ENCODE results near the gene DAD1.
"Not testable (repeated sequence)": the region's sequence is repeated elsewhere in the genome, so short reads cannot be mapped to it uniquely, and the experiment has no call there.

The DAD1 gene

DNA sequence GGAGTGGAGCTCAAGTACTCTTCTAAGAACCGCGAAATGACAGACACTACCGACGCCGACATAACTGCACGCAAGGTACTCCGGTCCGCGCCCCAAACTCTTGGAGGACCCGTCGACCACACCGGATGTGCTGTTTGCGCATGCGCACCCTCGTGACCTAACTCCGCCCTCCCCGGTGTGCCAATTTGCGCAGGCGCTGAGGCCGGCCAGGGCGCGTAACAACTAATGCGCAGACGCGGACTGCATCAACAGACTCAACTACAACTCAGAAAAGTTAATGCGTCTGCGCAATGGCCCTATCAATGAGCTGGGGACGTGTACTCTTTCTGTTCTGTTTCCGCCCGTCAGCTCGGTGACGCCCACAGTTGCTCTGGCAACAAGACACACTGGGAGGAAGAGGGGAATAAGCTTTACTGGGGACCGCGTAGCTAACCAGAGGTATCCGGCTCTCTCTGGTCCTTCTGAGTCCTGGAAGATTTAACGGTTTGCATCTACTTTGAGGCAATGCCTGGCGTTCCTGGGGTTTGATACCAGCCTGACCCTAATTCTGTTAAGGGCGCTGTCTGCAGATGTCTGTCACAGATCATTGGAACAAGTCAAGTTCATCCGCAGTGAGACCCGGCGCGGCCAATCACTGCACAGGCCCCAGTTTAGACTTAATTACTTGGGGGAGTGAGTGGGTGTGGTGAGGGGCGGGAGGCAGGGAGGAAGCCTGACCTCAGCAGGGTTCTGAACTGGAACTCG lies at the start of gene DAD1:
TSS of gene DAD1 (minus strand) at position 129 of the 744 bp plus-strand sequence. CDS start at position 62, 67 bp downstream.
- peak; percentile 99 to 100 for DNase-seq (ENCODE audit: low read depth in 2 of 2)

DNA sequence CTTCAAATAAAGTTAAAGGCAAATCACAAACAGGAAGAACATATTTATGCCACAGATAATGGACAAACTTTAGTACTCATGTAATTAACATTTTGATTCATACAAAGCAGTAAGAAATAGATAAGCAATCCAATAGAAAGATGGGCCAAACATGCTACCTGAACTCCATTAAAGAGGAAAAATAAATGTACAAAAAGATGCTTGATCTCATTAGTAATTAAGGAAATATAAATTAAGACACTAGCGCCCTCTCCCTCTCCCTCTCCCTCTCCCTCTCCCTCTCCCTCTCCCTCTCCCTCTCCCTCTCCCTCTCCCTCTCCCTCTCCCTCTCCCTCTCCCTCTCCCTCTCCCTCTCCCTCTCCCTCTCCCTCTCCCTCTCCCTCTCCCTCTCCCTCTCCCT lies 47.0 kb upstream of the DAD1 start:
- not testable (repeated sequence) for DNase-seq (ENCODE audit: low read depth in 2 of 2)

DNA sequence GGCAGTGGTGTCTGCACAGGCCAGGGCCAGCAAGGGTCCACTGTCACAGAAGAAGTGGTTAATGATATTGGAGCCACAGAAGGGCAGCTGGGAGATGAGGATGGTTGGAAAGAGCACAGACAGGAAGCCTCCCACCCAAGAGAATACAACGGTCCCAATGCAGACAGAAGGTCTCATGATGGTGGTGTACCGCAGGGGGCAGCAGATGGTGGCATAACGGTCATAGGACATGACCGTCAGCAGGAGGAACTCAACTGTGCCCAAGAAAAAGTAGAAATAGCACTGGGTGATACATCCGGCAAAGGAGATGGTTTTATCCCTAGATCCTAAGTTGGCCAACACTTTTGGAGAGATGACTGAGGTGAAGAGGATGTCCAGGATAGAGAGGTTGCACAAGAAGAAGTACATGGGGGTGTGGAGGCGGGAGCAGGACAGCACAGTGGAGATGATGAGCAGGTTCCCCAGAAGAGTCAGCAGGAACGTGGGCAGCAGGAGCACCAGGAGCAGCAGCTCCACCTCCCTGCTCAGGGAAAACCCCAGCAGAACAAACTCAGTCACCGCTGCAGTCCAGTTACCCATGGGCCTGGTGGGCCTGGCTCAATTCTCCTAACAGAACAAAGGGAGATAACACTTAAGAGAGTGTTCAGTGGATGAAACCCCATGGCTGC lies 45.3 kb upstream of the DAD1 start:
- no peak for DNase-seq (ENCODE audit: low read depth in 2 of 2)

DNA sequence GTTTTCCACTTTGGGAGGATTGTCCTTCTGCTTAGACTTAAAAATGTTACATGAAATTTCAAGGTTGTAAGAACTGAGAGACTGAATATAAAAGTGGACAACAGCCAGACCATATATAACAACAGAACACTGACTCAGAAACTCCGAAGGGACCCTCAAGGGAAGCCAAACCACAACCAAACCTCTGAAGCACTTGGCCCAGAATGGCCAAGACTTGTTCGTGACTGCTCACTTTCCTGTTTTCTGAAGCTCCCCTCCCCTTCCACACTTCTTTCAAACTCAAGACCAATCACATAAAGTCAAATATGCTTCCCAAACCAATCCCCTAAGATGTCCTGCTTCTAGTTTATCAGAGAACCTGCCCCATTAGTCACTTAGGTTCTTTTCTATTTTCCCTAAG lies 41.5 kb upstream of the DAD1 start:
- no peak for DNase-seq (ENCODE audit: low read depth in 2 of 2)

DNA sequence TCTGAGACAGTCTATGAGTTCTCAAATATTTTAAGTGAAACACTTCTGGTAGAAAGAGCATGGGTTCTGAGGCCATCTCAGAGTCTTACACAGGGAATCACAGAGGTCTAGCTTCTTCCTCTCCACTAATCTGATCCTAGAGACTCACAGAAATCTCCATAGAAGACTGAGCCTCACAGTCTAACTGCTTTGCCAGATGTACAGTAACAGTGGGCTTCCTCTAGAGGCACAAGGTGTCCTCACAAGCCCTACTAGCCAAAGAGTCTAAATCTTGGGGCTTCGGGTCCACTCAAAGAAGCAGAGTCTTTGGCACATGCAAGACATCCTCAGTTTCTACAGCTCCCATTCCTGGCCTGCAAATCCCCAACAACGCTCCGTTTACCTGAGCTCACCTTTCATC lies 41.0 kb upstream of the DAD1 start:
- DNase-seq (ENCODE audit: low read depth in 2 of 2), result no peak

DNA sequence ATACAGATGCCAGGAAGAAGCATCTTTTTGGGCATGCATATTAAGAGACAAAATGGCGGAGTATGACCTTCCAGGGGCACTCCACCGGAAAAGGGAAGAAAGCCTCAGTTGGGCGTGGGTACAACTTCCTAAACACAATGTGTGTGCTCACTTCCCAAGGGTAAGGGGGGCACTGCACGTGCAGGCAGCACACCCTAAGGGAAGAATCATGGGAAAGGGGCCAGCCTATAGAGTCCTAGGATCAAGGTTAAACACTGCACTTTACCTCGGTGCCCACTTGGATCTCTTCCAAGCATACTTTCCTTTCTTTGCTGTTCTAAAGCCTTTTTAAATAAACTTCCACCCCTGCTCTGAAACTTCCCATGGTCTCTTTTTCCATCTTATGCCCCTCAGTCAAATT lies 40.3 kb upstream of the DAD1 start:
- DNase-seq (ENCODE audit: low read depth in 2 of 2), result no peak

DNA sequence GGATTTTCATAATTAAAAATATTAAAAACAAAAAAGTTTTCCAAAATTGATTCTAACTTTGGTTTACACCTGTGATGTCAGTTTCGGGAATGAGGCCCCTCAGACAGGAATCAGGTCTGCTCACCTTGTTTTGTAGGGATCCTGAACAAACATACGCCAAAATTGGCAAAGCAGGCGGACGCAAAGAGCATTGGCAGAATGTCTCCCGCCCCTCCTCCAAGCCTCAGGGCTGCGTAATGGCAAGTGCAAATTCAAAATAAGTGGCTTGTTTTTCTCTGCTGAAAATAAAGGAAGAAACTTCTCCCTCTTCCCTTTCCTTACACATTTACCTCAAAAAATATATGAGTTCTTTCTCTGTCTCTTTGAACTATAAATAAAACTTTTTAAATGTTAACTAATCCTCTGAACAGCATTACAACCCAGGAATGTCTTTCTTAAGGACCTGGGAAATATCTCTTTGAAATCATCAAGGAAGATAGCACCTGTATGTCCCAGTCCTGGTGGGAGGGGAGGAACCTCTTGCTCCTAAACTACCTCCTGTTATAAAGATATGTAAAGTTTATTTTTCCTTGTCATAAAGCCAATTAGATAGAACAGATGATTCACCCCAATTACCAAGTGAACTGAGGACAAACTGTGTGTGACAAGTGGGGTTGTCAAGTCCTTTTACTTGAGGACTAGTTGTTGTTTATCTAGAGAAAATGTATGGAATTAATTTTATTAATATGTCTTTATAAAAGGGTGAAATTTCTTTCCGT lies 38.7 kb upstream of the DAD1 start:
- DNase-seq (ENCODE audit: low read depth in 2 of 2), result no peak

DNA sequence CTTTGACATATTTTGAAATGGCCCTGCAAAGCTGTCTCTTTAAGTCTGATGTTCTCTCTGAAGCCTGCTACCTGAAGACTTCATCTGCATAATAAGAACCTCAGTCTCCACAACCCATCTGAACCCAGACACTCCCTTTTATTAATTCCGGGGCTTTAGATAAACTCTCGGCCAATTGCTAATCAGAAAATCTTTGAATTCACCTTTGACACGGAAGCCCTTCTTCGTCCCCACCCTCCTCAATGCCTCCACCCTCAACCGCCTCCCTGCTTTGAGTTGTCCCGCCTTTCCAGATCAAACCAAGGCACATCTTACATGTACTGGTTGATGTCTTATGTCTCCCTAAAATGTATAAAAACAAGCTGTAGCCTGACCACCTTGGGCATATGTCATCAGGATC lies 37.6 kb upstream of the DAD1 start:
- no peak for DNase-seq (ENCODE audit: low read depth in 2 of 2)

DNA sequence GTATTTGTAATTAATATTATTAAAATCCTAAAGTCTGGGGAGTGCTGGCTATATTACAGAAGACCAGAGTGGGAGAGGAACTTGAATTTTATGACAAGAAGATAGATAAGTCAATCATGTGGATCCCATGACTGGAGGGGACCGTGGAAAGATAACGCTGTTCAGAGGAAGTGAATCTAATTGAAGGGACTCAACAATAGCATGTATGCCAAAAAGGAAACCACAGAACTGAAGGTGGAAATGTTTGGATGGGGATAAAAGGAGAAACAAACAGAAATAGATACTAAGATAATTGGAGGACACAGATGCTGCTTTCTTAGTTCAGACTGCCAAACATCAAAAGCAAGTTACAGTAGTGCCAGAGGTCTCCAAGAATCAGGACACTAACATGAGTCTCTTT lies 34.0 kb upstream of the DAD1 start:
- DNase-seq (ENCODE audit: low read depth in 2 of 2), result no peak

DNA sequence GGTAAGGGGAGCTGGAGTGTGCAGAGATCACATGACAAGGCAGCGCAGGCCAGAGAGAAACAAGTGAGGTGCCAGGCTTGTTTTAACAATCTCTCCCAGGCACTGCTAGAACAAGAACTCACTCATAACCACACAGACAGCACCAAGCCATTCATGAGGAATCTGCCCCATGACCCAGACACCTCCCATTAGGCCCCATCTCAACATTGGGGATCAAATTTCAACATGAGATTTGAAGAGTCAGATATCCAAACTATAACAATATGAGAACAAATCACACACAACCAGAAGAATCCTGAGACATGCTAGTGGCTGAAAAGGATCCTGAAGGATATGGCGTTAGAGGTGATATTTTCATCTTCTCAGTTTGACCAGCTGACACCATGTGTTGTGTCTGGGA lies 33.2 kb upstream of the DAD1 start:
- no peak for DNase-seq (ENCODE audit: low read depth in 2 of 2)

DNA sequence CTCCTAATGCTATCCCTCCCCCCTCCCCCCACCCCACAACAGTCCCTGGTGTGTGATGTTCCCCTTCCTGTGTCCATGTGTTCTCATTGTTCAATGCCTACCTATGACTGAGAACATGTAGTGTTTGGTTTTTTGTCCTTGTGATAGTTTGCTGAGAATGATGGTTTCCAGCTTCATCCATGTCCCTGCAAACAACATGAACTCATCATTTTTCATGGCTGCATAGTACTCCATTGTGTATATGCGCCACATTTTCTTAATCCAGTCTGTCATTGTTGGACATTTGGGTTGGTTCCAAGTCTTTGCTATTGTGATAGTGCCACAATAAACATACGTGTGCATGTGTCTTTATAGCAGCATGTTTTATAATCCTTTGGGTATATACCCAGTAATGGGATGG lies 26.7 kb upstream of the DAD1 start:
- DNase-seq (ENCODE audit: low read depth in 2 of 2), result not testable (repeated sequence)

DNA sequence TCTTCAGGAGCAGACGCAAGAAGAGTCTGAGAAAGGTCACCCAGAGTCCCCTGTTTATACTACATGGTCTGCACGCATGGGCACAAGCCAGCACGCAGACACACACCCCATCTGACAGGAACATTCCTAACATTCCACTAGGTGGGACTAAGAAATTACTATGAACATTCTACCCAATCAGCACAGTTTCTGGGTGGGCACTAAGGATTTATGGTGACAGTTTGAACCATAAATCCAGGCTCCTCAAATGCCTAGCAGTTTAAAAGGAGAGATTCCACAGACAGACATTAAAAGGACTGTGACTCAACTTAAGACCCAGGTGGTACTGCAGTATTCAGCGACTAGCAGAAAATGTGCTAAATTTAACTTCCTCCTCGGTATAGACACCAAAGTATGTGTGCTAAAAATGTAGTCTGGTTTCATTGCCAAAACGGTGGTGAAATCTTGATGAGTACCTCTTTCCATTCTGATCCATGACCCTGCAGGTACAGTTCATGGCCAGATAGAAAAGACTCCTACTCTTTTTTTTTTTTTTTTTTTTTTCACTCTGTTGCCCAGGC lies 25.3 kb upstream of the DAD1 start:
- DNase-seq (ENCODE audit: low read depth in 2 of 2), result no peak

DNA sequence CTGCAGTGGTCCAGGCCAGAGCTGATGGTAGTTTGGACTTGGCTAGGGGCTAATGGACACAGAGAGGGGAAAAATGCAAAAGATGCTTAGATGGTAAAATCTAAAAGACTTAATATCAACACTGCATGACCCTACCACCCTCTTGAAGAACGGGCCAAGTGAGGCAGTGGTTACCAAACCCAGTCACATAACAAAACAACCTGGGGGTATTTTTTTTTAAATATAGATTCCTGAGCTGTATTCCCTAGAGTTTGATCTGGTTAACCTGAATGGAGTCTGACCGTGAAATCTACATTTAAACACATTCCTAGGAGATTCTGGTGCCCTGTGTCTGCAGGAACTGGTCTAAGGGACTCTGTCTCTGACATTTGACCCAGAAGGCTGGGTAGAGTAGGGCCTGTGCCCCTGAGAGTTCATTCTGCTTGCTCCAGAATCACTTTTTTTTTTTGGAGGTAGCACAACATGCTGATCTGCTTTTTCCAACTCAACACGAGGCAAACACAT lies 24.8 kb upstream of the DAD1 start:
- no peak for DNase-seq (ENCODE audit: low read depth in 2 of 2)

DNA sequence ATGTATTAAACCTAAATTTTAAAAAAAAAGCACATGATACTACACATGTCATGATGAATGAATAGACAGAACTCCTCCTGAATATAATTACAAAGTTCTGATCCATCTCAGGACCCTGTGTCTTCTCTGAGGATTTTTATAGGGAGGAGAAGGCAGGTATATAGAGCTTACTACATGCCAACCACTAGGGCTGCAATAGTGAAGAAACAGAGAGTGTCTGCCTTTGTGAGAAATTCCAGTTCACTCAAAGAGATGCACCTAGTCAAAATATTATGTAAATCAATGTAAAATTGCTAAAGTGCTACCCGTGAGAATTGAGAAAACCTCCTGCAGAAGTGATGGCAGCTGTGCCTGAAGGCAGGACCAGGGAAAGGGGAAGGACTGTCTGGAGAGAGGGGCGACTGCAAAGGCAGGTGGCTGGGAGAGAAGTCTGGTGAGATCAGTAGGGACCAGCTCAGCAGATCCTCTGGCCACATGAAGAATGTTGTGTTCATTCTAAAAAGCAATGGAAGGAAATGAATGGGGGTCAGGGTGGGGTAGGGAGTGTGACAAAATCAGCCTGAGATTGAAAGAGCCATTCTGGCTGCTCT lies 24.2 kb upstream of the DAD1 start:
- DNase-seq (ENCODE audit: low read depth in 2 of 2), result no peak

DNA sequence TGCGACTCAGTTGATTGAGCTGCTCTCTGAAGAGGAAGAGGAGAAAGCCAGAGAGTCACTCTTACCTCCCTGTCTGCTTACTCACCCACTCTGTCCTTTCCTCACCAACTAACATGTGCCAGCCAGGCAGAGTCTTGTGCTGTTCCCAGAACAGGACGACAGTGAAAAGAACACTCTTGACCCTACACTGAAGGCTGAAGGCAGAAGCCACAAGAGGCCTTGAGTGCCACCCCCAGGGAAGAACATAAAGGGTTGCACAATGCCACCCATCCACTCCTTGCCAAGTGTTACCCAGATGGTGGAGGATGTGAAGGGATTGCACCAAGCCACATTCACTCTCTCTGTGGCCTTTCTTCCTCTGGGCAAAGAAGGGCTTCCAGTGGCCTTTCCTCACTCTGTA lies 21.9 kb upstream of the DAD1 start:
- no peak for DNase-seq (ENCODE audit: low read depth in 2 of 2)

DNA sequence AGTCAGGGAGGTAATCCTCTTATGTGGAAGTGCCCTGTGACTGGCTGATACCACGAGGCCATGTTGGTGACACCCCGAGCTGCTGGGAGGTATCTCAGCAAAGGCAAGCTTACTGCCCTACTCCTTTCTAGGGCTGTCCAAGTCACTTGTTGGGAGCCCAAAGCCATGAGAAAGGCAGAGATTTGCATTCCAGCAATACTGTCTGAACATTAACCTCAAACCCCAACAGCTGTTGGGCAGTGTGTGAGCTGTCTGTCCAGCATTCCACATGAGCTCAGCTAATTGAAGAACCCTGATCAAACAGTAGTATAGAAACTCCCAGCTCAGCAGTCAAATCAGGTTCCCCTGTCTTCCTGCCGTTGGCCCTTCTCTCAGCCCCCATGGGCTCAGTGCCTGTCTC lies 18.3 kb upstream of the DAD1 start:
- DNase-seq (ENCODE audit: low read depth in 2 of 2), result no peak

DNA sequence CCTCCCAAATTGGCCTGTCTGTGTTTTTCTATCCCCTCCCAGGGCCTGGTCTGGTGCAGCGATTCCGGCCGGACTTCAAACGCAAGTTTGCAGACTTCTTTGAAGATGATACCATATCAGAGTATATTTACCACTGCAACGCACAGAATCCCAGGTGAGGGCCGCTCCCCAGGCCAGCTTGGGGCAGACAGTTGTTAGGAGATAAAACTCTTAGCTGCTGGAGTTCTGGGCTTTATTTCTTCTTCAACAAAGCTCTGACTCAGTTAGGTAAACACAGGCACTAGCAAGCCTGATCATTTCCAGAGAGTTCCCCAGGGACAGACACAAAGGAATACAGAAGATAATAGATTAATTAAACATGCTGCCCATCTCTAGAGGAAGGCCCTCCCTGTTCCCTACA lies 17.4 kb upstream of the DAD1 start:
- DNase-seq (ENCODE audit: low read depth in 2 of 2), result no peak

DNA sequence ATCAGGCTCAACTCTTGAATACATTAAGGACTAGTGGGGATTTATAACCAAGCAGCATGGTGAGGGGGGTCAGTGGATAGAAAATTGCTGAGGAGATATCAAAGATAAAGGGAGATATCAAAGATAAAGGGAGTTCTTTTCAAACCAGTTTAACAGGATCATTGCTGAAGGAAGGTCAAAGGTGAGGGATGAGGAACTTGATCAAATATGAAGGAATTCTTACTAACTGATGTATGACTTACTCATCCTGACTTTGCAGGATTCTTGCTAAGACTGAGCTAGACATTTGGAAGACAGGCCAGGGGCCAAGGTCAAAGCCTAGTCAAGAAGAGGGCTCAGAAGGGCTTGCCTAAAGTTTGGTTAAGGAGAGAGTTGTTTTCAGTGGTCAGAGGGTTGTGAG lies 13.8 kb upstream of the DAD1 start:
- DNase-seq (ENCODE audit: low read depth in 2 of 2), result no peak

DNA sequence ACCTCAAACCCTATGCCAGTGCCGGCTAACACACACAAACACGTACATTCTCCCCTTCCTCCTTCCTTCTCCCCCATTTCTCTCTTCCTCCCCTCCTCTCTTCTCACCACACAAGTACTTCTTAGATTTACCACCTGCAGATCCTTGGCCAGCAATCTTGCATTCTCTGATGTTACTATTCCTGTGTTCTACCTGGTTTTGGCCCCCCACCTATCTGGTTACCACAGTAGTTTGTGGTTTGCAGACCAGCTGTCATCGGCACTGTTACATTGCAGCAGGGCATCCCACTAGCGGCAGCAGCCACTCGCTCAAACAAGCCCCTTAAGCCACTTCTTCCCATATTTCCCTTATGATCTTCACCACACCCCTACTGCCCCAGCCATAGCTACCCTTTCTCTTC lies 13.0 kb upstream of the DAD1 start:
- no peak for DNase-seq (ENCODE audit: low read depth in 2 of 2)

DNA sequence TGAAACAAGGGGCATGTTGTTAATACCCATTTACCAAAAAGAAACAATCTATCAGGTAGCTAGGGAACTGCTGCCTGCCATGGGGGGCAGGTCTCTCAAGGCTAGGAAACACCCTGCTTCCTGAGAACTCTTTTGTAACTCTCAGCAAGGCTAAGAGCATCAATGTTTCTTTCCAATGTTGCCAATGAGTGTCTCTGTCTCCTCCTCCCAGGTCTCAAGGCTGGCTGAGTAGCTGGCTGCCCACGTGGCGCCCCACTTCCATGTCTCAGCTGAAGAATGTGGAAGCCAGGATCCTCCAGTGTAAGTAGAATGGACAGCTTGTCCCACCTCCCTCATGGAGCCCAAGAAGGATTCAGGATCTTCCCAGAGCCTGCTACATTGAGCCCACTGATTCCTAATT lies 12.4 kb upstream of the DAD1 start:
- DNase-seq (ENCODE audit: low read depth in 2 of 2), result no peak

DNA sequence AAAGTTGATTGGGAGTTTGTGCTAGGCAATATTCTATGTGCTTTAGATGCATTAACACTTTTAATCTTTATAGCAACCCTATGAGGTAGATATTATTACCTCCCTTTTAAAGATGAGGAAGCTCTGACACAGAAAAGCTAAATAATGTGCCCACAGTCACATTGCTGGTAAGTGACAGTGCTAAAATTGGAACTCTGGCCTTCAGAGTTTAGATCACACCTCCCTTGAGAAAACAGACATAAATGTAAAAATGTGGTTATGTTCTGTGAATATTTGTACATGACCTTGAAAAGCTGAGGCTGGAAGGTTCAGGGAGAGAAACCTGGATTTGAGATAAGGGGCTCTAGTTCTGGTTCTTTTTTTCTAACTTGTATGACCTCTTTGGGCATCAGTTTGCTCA lies 11.0 kb upstream of the DAD1 start:
- DNase-seq (ENCODE audit: low read depth in 2 of 2), result no peak

DNA sequence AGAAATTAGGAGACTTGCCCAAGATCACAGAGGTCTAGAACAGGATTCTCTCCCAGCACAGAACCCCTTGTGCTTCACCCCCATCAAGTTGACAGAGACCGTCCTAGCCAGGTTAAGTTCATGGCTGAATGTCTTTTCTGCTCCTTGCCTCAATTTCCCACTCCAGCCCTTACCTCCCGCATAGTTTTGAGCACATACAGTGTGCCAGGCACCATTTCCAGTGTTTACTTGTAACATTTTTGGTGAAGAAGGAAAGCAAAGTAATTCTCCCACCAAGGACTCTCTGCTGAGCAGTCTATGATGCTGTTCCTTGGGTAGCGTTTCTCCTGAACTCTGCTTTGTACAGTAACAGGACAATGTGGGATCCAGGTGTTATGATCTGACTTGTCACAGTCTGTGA lies 10.3 kb upstream of the DAD1 start:
- no peak for DNase-seq (ENCODE audit: low read depth in 2 of 2)

Measured in stimulated activated CD4-positive, alpha-beta T cell treated with anti-CD3 and anti-CD28 coated beads, Interleukin-15, amount 100 ng/mL, for 48 hours (primary cell).